HEK293 (cell line): ENCODE measurements around the gene ALOX12B.

Source experiments
- CTCF ChIA-PET: fragments of 350-600 bp; formaldehyde crosslinking; extraction: SDS; loops from one replicate; lab custom pipeline; 2021; ENCODE audit warnings: antibody characterized with exemption; lab: Yijun Ruan, JAX
- POLR2A ChIA-PET: fragments of 300-600 bp; formaldehyde crosslinking; extraction: SDS; loops from one replicate; lab custom pipeline; 2020; ENCODE audit warnings: antibody characterized with exemption, inconsistent platforms; lab: Yijun Ruan, JAX
- H3K27ac ChIP-seq: fragments of 200-500 bp; sonication (Bioruptor generic); 2 replicates; pipeline ENCODE4 v1.5.1; 2014; ENCODE audit warnings: low read depth, low read length, control low read depth, inconsistent platforms; ENCODE audit errors: extremely low read depth
- H3K36me3 ChIP-seq, 2 experiments: fragments of 200-500 bp in 1 of 2; sonication (Bioruptor generic) in 1 of 2; 1 replicate in 1 of 2; 2 replicates in 1 of 2; pipeline ENCODE4 v1.5.1; 2014 to 2017; ENCODE audit warnings: inconsistent platforms in 2 of 2, low read length in 2 of 2; ENCODE audit not compliant: control insufficient read depth in 2 of 2, insufficient read depth in 1 of 2
- H3K4me1 ChIP-seq: fragments of 200-500 bp; sonication (Bioruptor generic); 2 replicates; pipeline ENCODE4 v1.5.1; 2014; ENCODE audit warnings: mild to moderate bottlenecking, low read length, inconsistent platforms; ENCODE audit not compliant: control insufficient read depth, insufficient read depth
- H3K4me3 ChIP-seq: 2 replicates; pipeline ENCODE4 v1.5.1; 2011; ENCODE audit warnings: low read depth, mild to moderate bottlenecking, control low read depth, low read length, moderate library complexity
- H3K9me3 ChIP-seq: fragments of 200-500 bp; sonication (Bioruptor generic); 2 replicates; pipeline ENCODE4 v1.5.1; 2014; ENCODE audit warnings: low read depth, low read length, inconsistent platforms; ENCODE audit not compliant: control insufficient read depth, insufficient read depth
- ATF2 ChIP-seq: fragments of 450-650 bp; formaldehyde crosslinking; IDR thresholded peaks from 2 replicates; pipeline ENCODE4 v1.5.1; 2016; ENCODE audit warnings: missing biosample characterization, missing genetic modification characterization, low read depth
- EGR2 ChIP-seq: fragments of 450-650 bp; formaldehyde crosslinking; IDR thresholded peaks from 2 replicates; pipeline ENCODE4 v1.5.1; 2016; ENCODE audit warnings: low read depth, missing biosample characterization, missing genetic modification characterization
- KLF8 ChIP-seq: fragments of 450-650 bp; formaldehyde crosslinking; IDR thresholded peaks from 2 replicates; pipeline ENCODE4 v1.5.1; 2016; ENCODE audit warnings: missing biosample characterization, missing genetic modification characterization
- MZF1 ChIP-seq: fragments of 450-650 bp; formaldehyde crosslinking; IDR thresholded peaks from 2 replicates; pipeline ENCODE4 v1.5.1; 2017; ENCODE audit warnings: missing biosample characterization, missing genetic modification characterization, borderline replicate concordance
- TCF7L2 ChIP-seq: IDR thresholded peaks from 2 replicates; pipeline ENCODE4 v1.6.1; 2011; ENCODE audit warnings: low read depth, mild to moderate bottlenecking, inconsistent platforms, low read length, moderate library complexity, borderline replicate concordance
- ZBTB44 ChIP-seq: fragments of 450-650 bp; IDR thresholded peaks from 2 replicates; pipeline ENCODE4 v1.5.1; 2018; ENCODE audit warnings: missing biosample characterization, mild to moderate bottlenecking, missing genetic modification characterization
- ZFP3 ChIP-seq: fragments of 450-650 bp; formaldehyde crosslinking; IDR thresholded peaks from 2 replicates; pipeline ENCODE4 v1.5.1; 2016; ENCODE audit warnings: low read depth, missing biosample characterization, missing genetic modification characterization
- ZFP69B ChIP-seq: fragments of 450-650 bp; formaldehyde crosslinking; IDR thresholded peaks from 2 replicates; pipeline ENCODE4 v1.5.1; 2016; ENCODE audit warnings: missing biosample characterization, missing genetic modification characterization
- ZNF26 ChIP-seq: fragments of 450-650 bp; formaldehyde crosslinking; IDR thresholded peaks from 2 replicates; pipeline ENCODE4 v1.5.1; 2016; ENCODE audit warnings: missing biosample characterization, missing genetic modification characterization
- ZNF426 ChIP-seq: fragments of 450-650 bp; formaldehyde crosslinking; IDR thresholded peaks from 2 replicates; pipeline ENCODE4 v1.5.1; 2017; ENCODE audit warnings: missing biosample characterization, missing genetic modification characterization, mild to moderate bottlenecking, inconsistent platforms, moderate library complexity
- ZNF449 ChIP-seq: fragments of 450-650 bp; formaldehyde crosslinking; IDR thresholded peaks from 2 replicates; pipeline ENCODE4 v1.5.1; 2017; ENCODE audit warnings: missing biosample characterization, mild to moderate bottlenecking, missing genetic modification characterization, moderate library complexity
- ZNF48 ChIP-seq: fragments of 450-650 bp; formaldehyde crosslinking; IDR thresholded peaks from 2 replicates; pipeline ENCODE4 v1.5.1; 2016; ENCODE audit warnings: missing biosample characterization, missing genetic modification characterization
- ZNF549 ChIP-seq: fragments of 450-650 bp; IDR thresholded peaks from 2 replicates; pipeline ENCODE4 v1.5.1; 2018; ENCODE audit warnings: missing biosample characterization, missing genetic modification characterization, mild to moderate bottlenecking, inconsistent platforms, moderate library complexity
- ZNF555 ChIP-seq: fragments of 450-650 bp; formaldehyde crosslinking; conservative IDR thresholded peaks from 2 replicates; pipeline ENCODE4 v1.5.1; 2017; ENCODE audit warnings: missing biosample characterization, mild to moderate bottlenecking, missing genetic modification characterization, inconsistent platforms
- ZNF621 ChIP-seq: fragments of 450-650 bp; formaldehyde crosslinking; IDR thresholded peaks from 2 replicates; pipeline ENCODE4 v1.5.1; 2017; ENCODE audit warnings: missing biosample characterization, missing genetic modification characterization
- ZNF624 ChIP-seq: fragments of 450-650 bp; formaldehyde crosslinking; IDR thresholded peaks from 2 replicates; pipeline ENCODE4 v1.5.1; 2017; ENCODE audit warnings: missing biosample characterization, missing genetic modification characterization
- ZNF629 ChIP-seq: fragments of 450-650 bp; formaldehyde crosslinking; IDR thresholded peaks from 2 replicates; pipeline ENCODE4 v1.5.1; 2017; ENCODE audit warnings: missing biosample characterization, missing genetic modification characterization
- ZNF660 ChIP-seq: fragments of 450-650 bp; IDR thresholded peaks from 2 replicates; pipeline ENCODE4 v1.5.1; 2018; ENCODE audit warnings: missing biosample characterization, mild to moderate bottlenecking, missing genetic modification characterization
- ZNF768 ChIP-seq: fragments of 450-650 bp; formaldehyde crosslinking; IDR thresholded peaks from 2 replicates; pipeline ENCODE4 v1.5.1; 2018; ENCODE audit warnings: missing biosample characterization, mild to moderate bottlenecking, missing genetic modification characterization
- ZNF776 ChIP-seq: fragments of 450-650 bp; formaldehyde crosslinking; IDR thresholded peaks from 2 replicates; pipeline ENCODE4 v1.5.0; 2017; ENCODE audit warnings: missing biosample characterization, missing genetic modification characterization, borderline replicate concordance
- ZNF830 ChIP-seq: fragments of 450-650 bp; IDR thresholded peaks from 2 replicates; pipeline ENCODE4 v1.5.0; 2018; ENCODE audit warnings: missing biosample characterization, missing genetic modification characterization, low read depth, mild to moderate bottlenecking, moderate library complexity
- ZNF843 ChIP-seq: fragments of 450-650 bp; formaldehyde crosslinking; IDR thresholded peaks from 2 replicates; pipeline ENCODE4 v1.5.1; 2016; ENCODE audit warnings: missing biosample characterization, missing genetic modification characterization
- ZSCAN18 ChIP-seq: fragments of 450-650 bp; formaldehyde crosslinking; IDR thresholded peaks from 2 replicates; pipeline ENCODE4 v1.5.1; 2016; ENCODE audit warnings: missing biosample characterization, missing genetic modification characterization
- ZSCAN30 ChIP-seq: fragments of 450-650 bp; IDR thresholded peaks from 2 replicates; pipeline ENCODE4 v1.5.1; 2018; ENCODE audit warnings: missing biosample characterization, mild to moderate bottlenecking, missing genetic modification characterization, moderate library complexity

Gene ALOX12B

GRCh38 chr17:8066841-8067775 lies 20.4 kb downstream of the ALOX12B start:
- H3K4me1 ChIP-seq = peaks cover 13% of the 10 kb centered on the region
- no peak overlapping the region for H3K27ac ChIP-seq
- no peaks in the 10 kb centered on the region for H3K36me3 ChIP-seq
- ChIA-PET POLR2A (no interaction called here), CTCF (interaction anchor here (0.6 to 3.0 kb wide), 5 partner anchors 7 to 343 kb away, joined by 3 to 20 read pairs (median 5); no protein-coding TSS in a partner anchor)
- H3K4me3 ChIP-seq = no peak overlapping the region
- TF ChIP-seq ZNF629 (tag by site-specific recombination) = no peak
- TF ChIP-seq ZNF624 (tag by site-specific recombination) = no peak
- TF ChIP-seq ZNF549 (tag by site-specific recombination) = no peak
- no peak for TF ChIP-seq KLF8 (tag by site-specific recombination)
- no peaks in the 10 kb centered on the region for H3K9me3 ChIP-seq

- POLR2A ChIA-PET = no interaction called here
- Histone ChIP-seq H3K4me1 (peaks cover 15% of the 10 kb centered on the region), H3K4me3 (no peak overlapping the region), H3K9me3 (no peaks in the 10 kb centered on the region), H3K27ac (no peak overlapping the region), H3K36me3 (no peaks in the 10 kb centered on the region)
- CTCF ChIA-PET = interaction anchor here (0.8 to 3.0 kb wide), 3 partner anchors 10 to 46 kb away, joined by 3 to 20 read pairs (median 10); no protein-coding TSS in a partner anchor
- no peak for TF ChIP-seq ZNF621 (tag by site-specific recombination)
- no peak for TF ChIP-seq ZBTB44 (tag by site-specific recombination)
- no peak for TF ChIP-seq ZSCAN18
- no peak for TF ChIP-seq ZNF843 (tag by site-specific recombination)
- TF ChIP-seq ZNF26 (tag by site-specific recombination) = no peak
- TF ChIP-seq ZFP3 (tag by site-specific recombination) = no peak
- TF ChIP-seq ZSCAN30 (tag by site-specific recombination) = no peak
- TF ChIP-seq ZNF48 = no peak
- no peak for TF ChIP-seq ZNF776 (tag by site-specific recombination)
- TF ChIP-seq TCF7L2 = no peak
- TF ChIP-seq ZNF426 (tag by site-specific recombination) = no peak
- TF ChIP-seq MZF1 = no peak
- TF ChIP-seq ZNF768 (tag by site-specific recombination) = no peak
- no peak for TF ChIP-seq ZFP69B
- no peak for TF ChIP-seq ATF2 (tag by site-specific recombination)
- no peak for TF ChIP-seq EGR2
- TF ChIP-seq ZNF555 (tag by site-specific recombination) = no peak
- TF ChIP-seq ZNF660 (tag by site-specific recombination) = no peak
- TF ChIP-seq ZNF449 (tag by site-specific recombination) = no peak
- no peak for TF ChIP-seq ZNF830 (tag by site-specific recombination)
These were observed 22.9 kb downstream of the ALOX12B start for GRCh38 chr17:8064561-8065019.
